Type B pancreatic cell (in vitro differentiated cells): ENCODE results near the gene MYZAP. TPM values are rescaled to one million over a fixed set of nuclear protein-coding genes. Genes with fewer than 3 reads are reported as not detected.
A peak's percentile ranks its signal among the peaks of the same experiment; 100 is the strongest.

Experiments
- DNase-seq: peaks from one replicate; pipeline ENCODE4 v3.0.0; 2021; ENCODE audit warnings: mixed read lengths; ENCODE audit not compliant: unreplicated experiment; ENCODE audit errors: extremely low spot score
- H3K27ac Mint-ChIP-seq: 2 replicates; pipeline ENCODE4 v1.8.0; 2021; ENCODE audit warnings: mild to moderate bottlenecking, mixed read lengths
- H3K27me3 Mint-ChIP-seq: 2 replicates; pipeline ENCODE4 v1.8.0; 2021; ENCODE audit warnings: mixed read lengths
- H3K36me3 Mint-ChIP-seq: 2 replicates; pipeline ENCODE4 v1.8.0; 2021; ENCODE audit warnings: mixed read lengths
- H3K4me1 Mint-ChIP-seq: one replicate; pipeline ENCODE4 v1.8.0; 2021; ENCODE audit warnings: mixed read lengths; ENCODE audit not compliant: unreplicated experiment
- H3K4me3 Mint-ChIP-seq: 2 replicates; pipeline ENCODE4 v1.8.0; 2021; ENCODE audit warnings: mild to moderate bottlenecking, mixed read lengths
- H3K9me3 Mint-ChIP-seq: 2 replicates; pipeline ENCODE4 v1.8.0; 2021; ENCODE audit warnings: mixed read lengths
- total RNA-seq: library from RNA; stranded (reverse); gene quantifications from 2 replicates; pipeline ENCODE4 v1.2.1, GENCODE V29; 2021; ENCODE audit warnings: low replicate concordance
- TF ChIP-seq, protein P1 (sequence below): fragments of 200-600 bp; sonication (generic); conservative IDR thresholded peaks from 2 replicates; pipeline ENCODE4 v1.5.0; 2021; ENCODE audit warnings: antibody characterized with exemption, mild to moderate bottlenecking

MYZAP gene
- total RNA-seq, 1 donor from 2014 or later: 5.7 TPM

DNA sequence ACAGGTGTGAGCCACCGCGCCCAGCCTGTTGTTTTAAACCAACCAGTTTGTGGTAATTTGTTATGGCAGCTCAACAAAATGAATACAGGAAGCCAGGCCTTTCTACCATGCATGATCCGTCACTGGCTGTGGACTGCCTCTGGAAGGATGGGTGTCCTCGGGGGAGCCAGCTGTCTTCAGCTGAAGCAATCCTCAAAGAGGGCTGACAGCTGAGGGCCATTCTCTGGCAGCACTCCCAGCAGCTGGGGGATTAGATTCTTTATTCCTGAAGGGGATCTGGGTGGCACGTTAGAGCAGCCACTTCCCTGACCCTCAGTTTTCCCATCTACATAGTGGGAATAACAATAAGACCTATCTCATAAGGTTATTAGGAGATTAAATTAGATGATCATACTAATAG, 139.2 kb downstream of the MYZAP start:
- no peak overlapping the region for H3K4me3 Mint-ChIP-seq
- H3K36me3 Mint-ChIP-seq: no peaks in the 10 kb centered on the region
- TF ChIP-seq, protein P1, sequence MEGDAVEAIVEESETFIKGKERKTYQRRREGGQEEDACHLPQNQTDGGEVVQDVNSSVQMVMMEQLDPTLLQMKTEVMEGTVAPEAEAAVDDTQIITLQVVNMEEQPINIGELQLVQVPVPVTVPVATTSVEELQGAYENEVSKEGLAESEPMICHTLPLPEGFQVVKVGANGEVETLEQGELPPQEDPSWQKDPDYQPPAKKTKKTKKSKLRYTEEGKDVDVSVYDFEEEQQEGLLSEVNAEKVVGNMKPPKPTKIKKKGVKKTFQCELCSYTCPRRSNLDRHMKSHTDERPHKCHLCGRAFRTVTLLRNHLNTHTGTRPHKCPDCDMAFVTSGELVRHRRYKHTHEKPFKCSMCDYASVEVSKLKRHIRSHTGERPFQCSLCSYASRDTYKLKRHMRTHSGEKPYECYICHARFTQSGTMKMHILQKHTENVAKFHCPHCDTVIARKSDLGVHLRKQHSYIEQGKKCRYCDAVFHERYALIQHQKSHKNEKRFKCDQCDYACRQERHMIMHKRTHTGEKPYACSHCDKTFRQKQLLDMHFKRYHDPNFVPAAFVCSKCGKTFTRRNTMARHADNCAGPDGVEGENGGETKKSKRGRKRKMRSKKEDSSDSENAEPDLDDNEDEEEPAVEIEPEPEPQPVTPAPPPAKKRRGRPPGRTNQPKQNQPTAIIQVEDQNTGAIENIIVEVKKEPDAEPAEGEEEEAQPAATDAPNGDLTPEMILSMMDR: no peak
- H3K27me3 Mint-ChIP-seq: no peaks in the 10 kb centered on the region
- no peak for DNase-seq
- no peaks in the 10 kb centered on the region for H3K9me3 Mint-ChIP-seq
- H3K27ac Mint-ChIP-seq: no peak overlapping the region
- H3K4me1 Mint-ChIP-seq: peaks cover 28% of the 10 kb centered on the region

DNA sequence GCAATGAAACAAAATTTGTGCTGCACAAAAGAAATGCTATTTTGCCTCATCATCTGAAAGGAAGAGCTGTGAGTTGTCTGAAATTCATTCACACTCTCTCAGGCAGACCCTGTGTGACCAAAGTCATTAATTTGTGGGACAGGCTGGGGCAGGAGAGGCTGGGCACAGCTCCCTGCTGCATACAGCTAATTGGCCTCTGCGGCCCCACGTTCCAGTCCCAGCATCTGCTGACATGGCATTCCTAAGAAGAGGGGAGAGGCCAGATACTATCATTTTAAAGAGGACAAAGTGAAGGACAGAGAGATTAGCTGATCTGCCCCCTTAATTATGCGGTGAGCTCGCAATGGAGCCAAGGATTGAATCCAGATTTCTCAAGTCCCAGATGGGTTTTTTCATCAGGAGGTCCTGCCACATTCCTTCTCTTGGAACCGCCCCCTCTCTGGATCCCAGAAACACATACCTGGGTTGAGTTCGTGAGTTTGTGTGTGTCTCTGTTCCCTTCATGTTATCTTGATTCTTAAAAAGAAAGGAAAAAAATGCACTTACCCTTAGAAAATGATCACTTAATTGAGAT, 139.9 kb downstream of the MYZAP start:
- peaks cover 29% of the 10 kb centered on the region for H3K4me1 Mint-ChIP-seq
- no peaks in the 10 kb centered on the region for H3K27me3 Mint-ChIP-seq
- H3K27ac Mint-ChIP-seq: no peak overlapping the region
- no peaks in the 10 kb centered on the region for H3K36me3 Mint-ChIP-seq
- TF ChIP-seq, protein P1: no peak
- H3K9me3 Mint-ChIP-seq: peaks cover under 1% of the 10 kb centered on the region
- DNase-seq: no peak
- H3K4me3 Mint-ChIP-seq: no peak overlapping the region

DNA sequence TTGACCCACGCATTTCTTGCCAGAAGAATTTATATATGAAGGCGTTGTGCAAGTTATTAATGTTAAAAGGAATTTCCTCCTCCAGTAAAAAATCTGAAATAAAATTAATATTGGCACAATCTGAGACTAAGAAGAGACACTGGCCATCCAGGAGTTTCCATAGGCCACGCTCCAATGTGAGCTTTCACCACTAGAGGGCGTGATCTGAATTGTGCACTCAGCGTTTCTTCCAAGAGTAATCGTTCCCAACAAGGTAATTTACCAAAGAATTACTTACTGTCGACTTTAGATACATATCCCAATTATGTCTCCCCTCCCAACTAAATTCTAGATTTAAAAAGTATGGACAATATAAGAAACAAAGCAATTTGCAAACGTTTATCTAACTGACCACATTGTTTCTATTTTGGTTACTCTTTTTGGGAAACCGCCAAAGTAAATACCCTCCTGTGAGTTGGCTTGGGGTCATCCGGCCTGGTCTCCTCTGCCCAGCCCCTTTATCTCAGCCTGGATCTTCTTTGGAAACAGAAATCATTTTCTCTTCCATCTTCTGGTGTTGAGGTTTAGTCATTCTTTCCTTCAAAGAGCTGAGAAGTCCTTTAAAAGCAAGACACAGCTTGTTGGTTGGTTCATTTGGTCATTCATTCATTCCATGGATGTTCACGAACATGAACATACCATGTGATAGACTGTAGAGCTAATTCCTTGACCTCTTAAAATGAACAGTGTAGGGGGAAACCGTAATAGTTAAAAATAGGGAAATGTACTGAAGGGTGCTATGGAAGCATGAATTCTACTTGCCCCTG, 141.0 kb downstream of the MYZAP start:
- Mint-ChIP-seq H3K4me1 (peaks cover 29% of the 10 kb centered on the region), H3K4me3 (no peak overlapping the region), H3K27ac (no peak overlapping the region), H3K27me3 (no peaks in the 10 kb centered on the region), H3K36me3 (no peaks in the 10 kb centered on the region), H3K9me3 (peaks cover 5% of the 10 kb centered on the region)
- DNase-seq: no peak
- TF ChIP-seq, protein P1: peak; percentile 95

DNA sequence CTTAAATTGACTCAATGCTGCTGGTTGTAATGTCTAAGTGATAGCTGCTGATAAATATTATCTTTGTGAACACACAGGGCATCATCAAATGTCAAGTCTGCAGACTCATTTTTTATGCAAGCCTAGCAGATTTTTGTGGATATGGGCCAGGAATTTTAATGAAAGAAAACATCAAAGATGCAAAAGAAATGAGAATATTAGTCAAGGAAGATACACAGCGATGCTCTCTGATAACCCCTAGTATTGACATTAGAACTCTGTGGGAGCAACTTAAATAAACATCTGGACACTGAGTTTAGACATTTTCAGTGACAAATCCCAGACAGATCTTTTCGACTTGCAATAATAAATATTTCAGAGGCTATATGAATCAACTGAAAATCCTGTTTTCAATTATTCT, 143.2 kb downstream of the MYZAP start:
- no peaks in the 10 kb centered on the region for H3K36me3 Mint-ChIP-seq
- H3K4me3 Mint-ChIP-seq: peak overlapping the region; percentile 18
- H3K27me3 Mint-ChIP-seq: no peaks in the 10 kb centered on the region
- no peak for DNase-seq
- peaks cover 29% of the 10 kb centered on the region for H3K4me1 Mint-ChIP-seq
- TF ChIP-seq, protein P1: no peak
- H3K9me3 Mint-ChIP-seq: peaks cover 5% of the 10 kb centered on the region
- H3K27ac Mint-ChIP-seq: no peak overlapping the region

Other genes starting within 250 kb of the MYZAP start
- gene CGNL1, start 215.4 kb upstream of the MYZAP start, total RNA-seq: 11.8 and 16.9 TPM in 2 replicates
- gene POLR2M, start 114.8 kb downstream of the MYZAP start, total RNA-seq: 50.7 and 76.4 TPM in 2 replicates